Measurements from ENCODE around the gene VANGL2. TPM values are rescaled to one million over a fixed set of nuclear protein-coding genes. Genes with fewer than 3 reads are reported as not detected.

VANGL2 gene
- total RNA-seq, 1 donor from 2014 or later, result 17.0 TPM

GRCh38 chr1:160472112-160472511 is 71.7 kb downstream of the VANGL2 start:
- Histone ChIP-seq H3K27me3 (ENCODE audit: control insufficient read depth, insufficient read depth, low read length) (no peaks in the 10 kb centered on the region), H3K36me3 (ENCODE audit: control insufficient read depth, insufficient read depth, low read length) (no peaks in the 10 kb centered on the region), H3K4me3 (ENCODE audit: low read depth, low read length) (no peak overlapping the region)
- DNase-seq (ENCODE audit: low read depth), result no peak
- TF ChIP-seq, protein P1, sequence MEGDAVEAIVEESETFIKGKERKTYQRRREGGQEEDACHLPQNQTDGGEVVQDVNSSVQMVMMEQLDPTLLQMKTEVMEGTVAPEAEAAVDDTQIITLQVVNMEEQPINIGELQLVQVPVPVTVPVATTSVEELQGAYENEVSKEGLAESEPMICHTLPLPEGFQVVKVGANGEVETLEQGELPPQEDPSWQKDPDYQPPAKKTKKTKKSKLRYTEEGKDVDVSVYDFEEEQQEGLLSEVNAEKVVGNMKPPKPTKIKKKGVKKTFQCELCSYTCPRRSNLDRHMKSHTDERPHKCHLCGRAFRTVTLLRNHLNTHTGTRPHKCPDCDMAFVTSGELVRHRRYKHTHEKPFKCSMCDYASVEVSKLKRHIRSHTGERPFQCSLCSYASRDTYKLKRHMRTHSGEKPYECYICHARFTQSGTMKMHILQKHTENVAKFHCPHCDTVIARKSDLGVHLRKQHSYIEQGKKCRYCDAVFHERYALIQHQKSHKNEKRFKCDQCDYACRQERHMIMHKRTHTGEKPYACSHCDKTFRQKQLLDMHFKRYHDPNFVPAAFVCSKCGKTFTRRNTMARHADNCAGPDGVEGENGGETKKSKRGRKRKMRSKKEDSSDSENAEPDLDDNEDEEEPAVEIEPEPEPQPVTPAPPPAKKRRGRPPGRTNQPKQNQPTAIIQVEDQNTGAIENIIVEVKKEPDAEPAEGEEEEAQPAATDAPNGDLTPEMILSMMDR (IDR thresholded peaks at IDR 0.05; ENCODE audit: insufficient read depth, low read length, poor library complexity, severe bottlenecking), result no peak

DNA sequence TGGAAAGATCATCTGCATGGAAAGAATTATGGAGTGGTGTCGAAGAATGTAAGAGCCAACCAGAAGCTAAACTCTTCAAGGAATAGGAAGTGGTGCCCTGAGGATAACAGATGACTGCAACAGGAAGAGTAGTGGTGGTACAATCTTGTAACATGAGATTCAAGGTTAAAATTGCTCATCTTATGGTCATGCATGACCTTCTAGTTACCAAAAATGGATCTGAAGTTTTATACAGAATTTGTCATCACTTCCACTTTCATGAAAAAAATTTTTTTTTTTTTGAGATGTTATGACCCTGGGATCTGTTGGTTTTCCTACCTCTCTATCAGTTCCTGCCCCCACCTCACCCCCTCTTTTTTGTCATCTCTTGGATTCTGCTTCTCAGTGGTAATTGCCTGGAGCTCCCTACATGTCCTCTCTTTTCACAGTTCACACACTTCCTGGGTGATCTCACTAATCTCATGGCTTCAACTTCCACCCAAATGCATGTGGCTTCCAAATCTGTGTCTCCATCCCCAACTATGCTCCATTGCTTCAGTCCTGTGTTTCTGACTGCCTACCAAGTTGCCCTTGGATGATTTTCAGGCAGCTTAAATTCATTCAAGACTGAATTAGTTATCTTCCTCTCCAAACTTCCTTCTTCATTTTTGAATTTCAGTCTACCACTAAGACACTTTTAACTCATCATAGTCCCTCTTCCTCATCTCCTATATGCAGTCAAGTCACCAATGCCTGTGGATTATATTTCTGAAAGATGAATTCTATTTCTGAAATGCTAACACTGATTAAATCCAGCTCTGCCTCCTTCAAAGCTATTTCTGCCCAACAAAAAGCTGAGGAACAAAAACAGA is 74.3 kb downstream of the VANGL2 start:
- DNase-seq (ENCODE audit: low read depth), result no peak
- H3K27me3 ChIP-seq (ENCODE audit: control insufficient read depth, insufficient read depth, low read length), result no peaks in the 10 kb centered on the region
- H3K36me3 ChIP-seq (ENCODE audit: control insufficient read depth, insufficient read depth, low read length), result no peaks in the 10 kb centered on the region
- H3K4me3 ChIP-seq (ENCODE audit: low read depth, low read length), result no peak overlapping the region
- TF ChIP-seq, protein P1 (IDR thresholded peaks at IDR 0.05; ENCODE audit: insufficient read depth, low read length, poor library complexity, severe bottlenecking), result no peak

Other genes with a start within 250 kb of the VANGL2 start
- gene ATP1A4, start 249.0 kb upstream of the VANGL2 start, total RNA-seq, result not detected in 2 replicates
- not detected in 2 replicates for gene CASQ1, start 210.0 kb upstream of the VANGL2 start, total RNA-seq
- gene PEA15, start 195.2 kb upstream of the VANGL2 start, total RNA-seq, result 139 and 147 TPM in 2 replicates
- gene DCAF8, start 138.0 kb upstream of the VANGL2 start, total RNA-seq, result 60.5 and 69.4 TPM in 2 replicates
- 43.8 and 45.8 TPM in 2 replicates for gene PEX19, start 115.4 kb upstream of the VANGL2 start, total RNA-seq
- gene COPA, start 57.3 kb upstream of the VANGL2 start, total RNA-seq, result 130 and 152 TPM in 2 replicates
- gene NCSTN, start 57.2 kb upstream of the VANGL2 start, total RNA-seq, result 71.9 and 91.3 TPM in 2 replicates
- gene NHLH1, start 33.5 kb upstream of the VANGL2 start, total RNA-seq, result 0.08 TPM in 1 of 2 replicates, not detected in the other
- not detected in 2 replicates for gene SLAMF6, start 122.7 kb downstream of the VANGL2 start, total RNA-seq
- gene CD84, start 178.9 kb downstream of the VANGL2 start, total RNA-seq, result not detected in 2 replicates
- not detected in 2 replicates for gene SLAMF1, start 246.5 kb downstream of the VANGL2 start, total RNA-seq

Data from kidney epithelial cell (primary cell).